H1 (cell line): ENCODE results near the gene PLCB1. TPM values are rescaled to one million over a fixed set of nuclear protein-coding genes. Genes with fewer than 3 reads are reported as not detected.

Source experiments
- CTCF ChIA-PET: fragments of 300-600 bp; sonication (Branson Sonifier 250); formaldehyde crosslinking; loops from one replicate; lab custom pipeline; 2021; ENCODE audit not compliant: partially characterized antibody; lab: Charles Lee
- POLR2A ChIA-PET: fragments of 300-600 bp; sonication (Branson Sonifier 250); formaldehyde crosslinking; loops from one replicate; lab custom pipeline; 2021; ENCODE audit warnings: inconsistent platforms; ENCODE audit not compliant: partially characterized antibody; lab: Charles Lee
- DNase-seq, 2 experiments: peaks; one replicate each; pipeline versions ENCODE4 v3.0.0 to v3.0.0-alpha.2; 2010 to 2022; ENCODE audit warnings: low spot score in 2 of 2, low read depth in 1 of 2, mixed read lengths in 1 of 2
- FAIRE-seq: peaks from 2 replicates; lab custom pipeline; 2011; peaks lifted over from hg19 to GRCh38; lab: Jason Lieb, UNC
- H2AFZ ChIP-seq: 2 replicates; pipeline ENCODE4 v1.8.1; 2012; ENCODE audit warnings: low read length, inconsistent platforms
- H2AK5ac ChIP-seq: 2 replicates; pipeline ENCODE4 v1.6.1; 2013; ENCODE audit warnings: low read depth, low read length
- H2BK120ac ChIP-seq: replicated peaks from 2 replicates; pipeline ENCODE3; 2013; ENCODE audit warnings: low read depth, low read length, inconsistent platforms
- H2BK12ac ChIP-seq: 2 replicates; pipeline ENCODE4 v1.6.1; 2013; ENCODE audit warnings: low read depth, low read length
- H2BK15ac ChIP-seq: 2 replicates; pipeline ENCODE4 v1.6.1; 2013; ENCODE audit warnings: low read length
- H2BK20ac ChIP-seq: 2 replicates; pipeline ENCODE4 v1.6.1; 2013; ENCODE audit warnings: low read length
- H2BK5ac ChIP-seq: 2 replicates; pipeline ENCODE4 v1.6.1; 2013; ENCODE audit warnings: low read depth, low read length
- H3K14ac ChIP-seq: 2 replicates; pipeline ENCODE4 v1.6.1; 2013; ENCODE audit warnings: inconsistent platforms; ENCODE audit not compliant: insufficient read length
- H3K18ac ChIP-seq: 2 replicates; pipeline ENCODE4 v1.6.1; 2013; ENCODE audit warnings: low read length; ENCODE audit errors: extremely low read depth
- H3K23ac ChIP-seq: 2 replicates; pipeline ENCODE4 v1.6.1; 2013; ENCODE audit warnings: inconsistent platforms; ENCODE audit not compliant: insufficient read length
- H3K23me2 ChIP-seq: 2 replicates; pipeline ENCODE4 v1.6.1; 2013; ENCODE audit warnings: low read depth, low read length
- H3K27ac ChIP-seq: 2 replicates; pipeline ENCODE4 v1.6.1; 2011; ENCODE audit warnings: low read depth, low read length, inconsistent platforms
- H3K27me3 ChIP-seq, 4 experiments: replicated peaks in 1 of 4; 1 replicate in 1 of 4; 2 replicates in 3 of 4; pipeline versions ENCODE4 v1.6.1 to v1.8.1; 2011 to 2013; ENCODE audit warnings: low read length in 3 of 4, mild to moderate bottlenecking in 3 of 4, inconsistent platforms in 2 of 4, mixed read lengths in 2 of 4, moderate library complexity in 1 of 4; ENCODE audit not compliant: control insufficient read depth in 3 of 4, insufficient read depth in 3 of 4; ENCODE audit errors: extremely low read depth in 1 of 4
- H3K36me3 ChIP-seq, 4 experiments: 2 replicates each; pipeline versions ENCODE4 v1.6.1 to v1.8.1; 2011 to 2013; ENCODE audit warnings: mild to moderate bottlenecking in 4 of 4, low read length in 3 of 4, moderate library complexity in 2 of 4, control low read depth in 1 of 4, inconsistent platforms in 1 of 4; ENCODE audit not compliant: insufficient read depth in 4 of 4, control insufficient read depth in 2 of 4
- H3K4ac ChIP-seq: replicated peaks from 2 replicates; pipeline ENCODE3; 2013; ENCODE audit warnings: low read length, low read depth, mixed read lengths, inconsistent platforms; ENCODE audit not compliant: insufficient read length
- H3K4me1 ChIP-seq, 4 experiments: replicated peaks in 1 of 4; 1 replicate in 1 of 4; 2 replicates in 3 of 4; pipeline versions ENCODE4 v1.6.1 to v1.8.1; 2011 to 2013; ENCODE audit warnings: low read length in 3 of 4, inconsistent platforms in 2 of 4, mixed read lengths in 1 of 4; ENCODE audit not compliant: insufficient read depth in 4 of 4, control insufficient read depth in 3 of 4
- H3K4me2 ChIP-seq, 2 experiments: 2 replicates each; pipeline versions ENCODE4 v1.6.1 to v1.8.1; 2011 to 2013; ENCODE audit warnings: low read depth in 2 of 2, low read length in 2 of 2, control low read depth in 1 of 2, inconsistent platforms in 1 of 2, mild to moderate bottlenecking in 1 of 2; ENCODE audit not compliant: insufficient read depth in 1 of 2
- H3K4me3 ChIP-seq, 4 experiments: fragments of 200-600, 300-600 bp in 1 of 4; sonication (generic), shearing (Covaris generic), sonication (Bioruptor Twin) in 1 of 4; 2 replicates each; pipeline versions ENCODE4 v1.5.1 to v1.8.1; 2011 to 2016; ENCODE audit warnings: low read length in 4 of 4, low read depth in 3 of 4, control low read depth in 2 of 4, inconsistent platforms in 2 of 4, mild to moderate bottlenecking in 2 of 4, mixed read lengths in 1 of 4, moderate library complexity in 1 of 4; ENCODE audit not compliant: insufficient read depth in 2 of 4; ENCODE audit errors: extremely low read depth in 1 of 4
- H3K56ac ChIP-seq: replicated peaks from 2 replicates; pipeline ENCODE3; 2013; ENCODE audit warnings: low read depth, mild to moderate bottlenecking, mixed read lengths, low read length, inconsistent platforms; ENCODE audit not compliant: insufficient read length
- H3K79me1 ChIP-seq: 2 replicates; pipeline ENCODE4 v1.6.1; 2013; ENCODE audit warnings: low read depth, low read length, control low read depth
- H3K79me2 ChIP-seq, 2 experiments: 2 replicates each; pipeline versions ENCODE4 v1.6.1 to v1.8.1; 2012 to 2013; ENCODE audit warnings: low read length in 2 of 2, mild to moderate bottlenecking in 2 of 2, inconsistent platforms in 1 of 2; ENCODE audit not compliant: insufficient read depth in 2 of 2, control insufficient read depth in 1 of 2
- H3K9ac ChIP-seq, 4 experiments: replicated peaks in 1 of 4; 1 replicate in 1 of 4; 2 replicates in 3 of 4; pipeline versions ENCODE4 v1.6.1 to v1.8.1; 2011 to 2013; ENCODE audit warnings: low read depth in 3 of 4, low read length in 3 of 4, control low read depth in 2 of 4, mild to moderate bottlenecking in 2 of 4, moderate library complexity in 2 of 4, inconsistent platforms in 1 of 4; ENCODE audit errors: extremely low read depth in 1 of 4
- H3K9me3 ChIP-seq, 2 experiments: 2 replicates each; pipeline versions ENCODE4 v1.6.1 to v1.8.1; 2012 to 2013; ENCODE audit warnings: mild to moderate bottlenecking in 2 of 2, moderate library complexity in 2 of 2, control low read depth in 1 of 2, inconsistent platforms in 1 of 2, low read depth in 1 of 2, low read length in 1 of 2, mixed read lengths in 1 of 2; ENCODE audit not compliant: insufficient read depth in 2 of 2
- H4K20me1 ChIP-seq, 2 experiments: replicated peaks in 1 of 2; 2 replicates each; pipeline versions ENCODE3 to v1.8.1; 2011 to 2013; ENCODE audit warnings: inconsistent platforms in 2 of 2, low read length in 2 of 2, mild to moderate bottlenecking in 1 of 2; ENCODE audit not compliant: insufficient read depth in 2 of 2, control insufficient read depth in 1 of 2
- H4K5ac ChIP-seq: 2 replicates; pipeline ENCODE4 v1.6.1; 2013; ENCODE audit warnings: low read length, low read depth, mixed read lengths, inconsistent platforms; ENCODE audit not compliant: insufficient read length
- H4K8ac ChIP-seq: 2 replicates; pipeline ENCODE4 v1.8.0; 2013; ENCODE audit warnings: mild to moderate bottlenecking, moderate library complexity, low read length, inconsistent platforms; ENCODE audit not compliant: insufficient read depth; ENCODE audit errors: extremely low read depth
- H4K91ac ChIP-seq: replicated peaks from 2 replicates; pipeline ENCODE3; 2013; ENCODE audit warnings: low read length, mixed read lengths, inconsistent platforms; ENCODE audit not compliant: insufficient read length
- ATF3 ChIP-seq: IDR thresholded peaks from 2 replicates; pipeline ENCODE4 v1.6.1; 2011; ENCODE audit warnings: low read depth, mild to moderate bottlenecking, low read length; ENCODE audit not compliant: insufficient read depth
- POLR2A ChIP-seq, 2 experiments: IDR thresholded peaks; 1 replicate in 1 of 2; 2 replicates in 1 of 2; pipeline ENCODE4 v1.6.1; 2011; ENCODE audit warnings: low read depth in 2 of 2, low read length in 2 of 2, mild to moderate bottlenecking in 2 of 2; ENCODE audit errors: control extremely low read depth in 1 of 2
- RNF2 ChIP-seq: fragments of 200-900, 300-1000 bp; sonication (generic); IDR thresholded peaks from 2 replicates; pipeline ENCODE4 v1.7.1; 2016; ENCODE audit warnings: borderline replicate concordance, low read depth, mild to moderate bottlenecking, antibody characterized with exemption, low read length; ENCODE audit not compliant: poor library complexity, severe bottlenecking; ENCODE audit errors: missing control alignments
- TAF7 ChIP-seq: optimal IDR thresholded peaks from 2 replicates; pipeline ENCODE3; 2011; ENCODE audit warnings: low read depth, mild to moderate bottlenecking, inconsistent platforms, low read length, moderate library complexity, borderline replicate concordance
- whole genome bisulfite sequencing, 2 experiments: shearing (Covaris generic) in 1 of 2; methylation state at CpG; one replicate each; pipeline versions ENCODE4 v1.1.6 to v1.1.7; 2013 to 2015; ENCODE audit warnings: low lambda C conversion rate in 2 of 2, mixed read lengths in 2 of 2, inconsistent platforms in 1 of 2, low coverage in 1 of 2, missing lambda C conversion rate in 1 of 2; ENCODE audit not compliant: insufficient replicate concordance in 2 of 2, insufficient coverage in 1 of 2, insufficient read length in 1 of 2; ENCODE audit errors: extremely low coverage in 1 of 2, missing lambda C conversion rate in 1 of 2; 5-methylcytosine and 5-hydroxymethylcytosine counted together
- polyA plus RNA-seq, 7 experiments: library from polyadenylated mRNA; depleted of rRNA in 3 of 7; stranded (reverse) in 5 of 7; unstranded in 2 of 7; fragments of >200 nt in 5 of 7; fragments of 200-250 nt in 2 of 7; gene quantifications; 1 replicate in 5 of 7; 2 replicates in 1 of 7; 4 replicates in 1 of 7; pipeline versions ENCODE4 v1.2.1 to v1.2.3, GENCODE V29; 2011 to 2013; ENCODE audit warnings: missing spikeins in 2 of 7, mixed read lengths in 2 of 7
- total RNA-seq: library from RNA; stranded (reverse); fragmentation: NEBNext Ultra II Directional; extraction: Animal tissue kit (Norgen Biotek cat#: 25700); gene quantifications from 2 replicates; pipeline ENCODE4 v1.2.1, GENCODE V29; 2021

PLCB1 gene
- total and polyA plus RNA-seq, 2 of the 8 experiments (the other 6 are each of a cell fraction or from before 2014, with no cell fraction given) = 2.6 to 9.1 TPM

- H3K4me3 ChIP-seq = no peak overlapping the region
- no peak overlapping the region for H2AK5ac ChIP-seq
- no peaks in the 10 kb centered on the region for H4K20me1 ChIP-seq
- H2BK12ac ChIP-seq = no peak overlapping the region
- DNase-seq = no peak
- H3K4ac ChIP-seq = no peak overlapping the region
- H2AFZ ChIP-seq = no peak overlapping the region
- no peak overlapping the region for H3K9ac ChIP-seq
- no peak overlapping the region for H3K18ac ChIP-seq
- H3K27ac ChIP-seq = no peak overlapping the region
- no peak overlapping the region for H2BK5ac ChIP-seq
- no peak overlapping the region for H4K91ac ChIP-seq
- no peak overlapping the region for H2BK15ac ChIP-seq
- no peaks in the 10 kb centered on the region for H3K79me1 ChIP-seq
- H3K36me3 ChIP-seq = no peaks in the 10 kb centered on the region
- 91% methylated on average over 1 of the region's 1 CpG; no CpG with 5 or more reads in 1 of the 2 experiments for WGBS, 2 experiments
- H3K9me3 ChIP-seq = no peaks in the 10 kb centered on the region
- no peak overlapping the region for H2BK20ac ChIP-seq
- H3K27me3 ChIP-seq = no peaks in the 10 kb centered on the region
- FAIRE-seq = no peak
- no peak overlapping the region for H3K56ac ChIP-seq
- ChIA-PET POLR2A (interaction anchor here (0.6 kb wide), 1 partner anchor 80 kb away, joined by 3 read pairs; no protein-coding TSS in a partner anchor), CTCF (interaction anchor here (0.6 to 1.4 kb wide), 5 partner anchors 11 to 101 kb away, joined by 3 to 5 read pairs (median 3); no protein-coding TSS in a partner anchor)
- H2BK120ac ChIP-seq = no peak overlapping the region
- H3K4me2 ChIP-seq = no peak overlapping the region
- no peaks in the 10 kb centered on the region for H3K23me2 ChIP-seq
- H3K23ac ChIP-seq = no peak overlapping the region
- peaks cover 0 to 3% (median 0%) of the 10 kb centered on the region in 4 experiments; a peak in 1 of 7 replicates for H3K4me1 ChIP-seq
- H3K14ac ChIP-seq = no peak overlapping the region
- H4K8ac ChIP-seq = no peak overlapping the region
- H4K5ac ChIP-seq = no peak overlapping the region
- H3K79me2 ChIP-seq = no peaks in the 10 kb centered on the region
- TF ChIP-seq POLR2A (IDR thresholded peaks at IDR 0.05; ENCODE audit: control extremely low read depth in 1 of 2, low read depth in 2 of 2, low read length in 2 of 2) (no peak), ATF3 (no peak), RNF2 (no peak), TAF7 (no peak)
Observed at GRCh38 chr20:8304124-8304816, 172.2 kb downstream of the PLCB1 start.
